NCI-H1694 (cell line): ENCODE results near the gene PTPRE.

Experiments used
- DNase-seq: peaks from one replicate; lab custom pipeline; 2025; lab: John Stamatoyannopoulos, UW

Gene PTPRE

GRCh38 chr10:127926455-127926854 lies 19.6 kb downstream of the PTPRE start:
- no peak for DNase-seq

DNA sequence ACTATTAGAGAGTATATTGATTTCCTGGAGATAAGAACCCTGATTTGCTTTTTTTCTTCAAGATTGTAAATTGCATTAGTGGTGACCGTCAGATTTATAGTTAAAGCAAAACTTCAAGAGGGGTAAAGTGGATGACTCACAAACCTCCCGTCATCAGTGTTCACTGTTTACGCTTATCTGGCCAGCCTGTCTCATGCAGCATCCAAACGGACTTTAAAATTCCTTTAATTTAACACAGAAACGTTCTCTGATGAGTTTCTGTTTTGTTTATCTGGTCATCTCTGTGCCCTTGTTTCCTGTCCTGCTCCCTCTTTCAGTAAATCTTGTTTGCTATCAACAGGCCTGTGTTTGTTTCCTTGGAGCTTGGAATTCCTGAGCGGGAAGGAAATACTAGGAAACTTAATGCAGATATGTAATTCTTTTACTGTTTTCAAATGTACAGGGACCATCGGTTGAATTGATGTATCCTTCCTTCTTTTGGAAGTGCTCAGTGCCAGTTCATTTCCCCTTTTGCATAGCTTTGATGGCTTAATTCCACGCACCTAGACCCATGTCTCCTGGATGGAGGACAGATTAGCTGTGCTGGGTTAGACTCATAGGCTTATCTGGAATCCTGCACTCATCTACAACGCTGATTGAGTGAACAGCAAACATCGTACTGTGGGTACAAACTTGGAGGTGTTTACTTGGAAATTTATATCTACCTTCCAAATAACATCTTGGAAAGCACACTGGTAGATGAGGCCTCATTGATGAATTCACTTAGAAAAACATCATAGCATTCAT lies 21.3 kb downstream of the PTPRE start:
- DNase-seq = no peak

DNA sequence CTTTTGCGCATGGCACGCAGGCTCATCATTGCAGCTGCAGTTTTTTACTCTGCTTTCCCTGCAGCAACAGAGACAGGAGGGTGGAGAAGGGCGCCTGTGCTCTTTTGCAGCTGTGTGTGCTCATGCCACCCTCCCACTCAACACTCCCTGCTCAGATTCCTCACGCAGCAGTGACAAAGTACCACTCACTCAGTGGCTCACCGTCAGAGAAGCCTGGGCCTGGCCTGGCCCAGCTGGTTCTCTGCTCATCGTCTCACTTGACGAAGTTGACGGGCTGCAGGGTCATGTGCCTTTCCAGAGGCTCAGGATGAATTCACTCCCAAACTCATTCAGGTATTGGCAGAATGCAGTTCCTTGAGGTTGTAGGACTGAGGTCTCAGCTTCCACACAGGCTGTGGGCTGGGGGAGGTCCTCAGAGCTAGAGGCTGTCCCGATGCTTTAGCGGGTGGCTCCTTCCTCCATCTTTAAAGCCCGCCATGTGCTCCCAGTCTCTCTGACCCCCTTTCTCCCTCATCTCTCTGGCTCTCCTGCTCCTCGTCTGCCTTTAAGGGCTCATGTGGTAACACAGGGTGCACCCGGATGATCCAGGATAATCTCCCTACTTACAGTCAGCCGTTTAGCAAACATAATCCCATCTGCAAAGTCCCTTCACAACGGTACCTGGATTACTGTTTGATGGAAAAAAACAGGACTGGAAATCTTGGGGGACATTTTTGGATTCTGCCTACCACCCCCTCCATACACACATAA lies 25.8 kb downstream of the PTPRE start:
- no peak for DNase-seq

- no peak for DNase-seq
These were observed 26.4 kb downstream of the PTPRE start for GRCh38 chr10:127933271-127933670.

DNA sequence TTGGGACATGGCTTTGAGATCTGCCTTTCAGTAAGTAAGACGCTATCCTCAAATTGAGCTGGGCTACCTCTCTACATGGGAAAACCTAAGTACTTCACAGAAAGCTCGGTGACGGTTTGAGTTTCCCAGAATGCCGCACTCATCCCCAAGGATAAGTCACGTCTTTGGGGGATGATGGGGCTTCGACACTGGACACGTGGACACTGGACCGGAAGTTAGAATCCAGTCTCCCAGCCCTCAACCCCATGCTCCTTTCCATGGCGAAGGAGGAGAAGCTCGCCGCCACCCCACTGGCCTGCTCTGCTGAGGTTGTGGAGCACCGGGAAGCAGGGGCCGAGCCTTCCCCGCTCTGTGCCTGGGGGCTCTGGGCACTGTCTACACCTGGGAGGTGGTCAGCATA lies 27.5 kb downstream of the PTPRE start:
- DNase-seq = no peak

DNA sequence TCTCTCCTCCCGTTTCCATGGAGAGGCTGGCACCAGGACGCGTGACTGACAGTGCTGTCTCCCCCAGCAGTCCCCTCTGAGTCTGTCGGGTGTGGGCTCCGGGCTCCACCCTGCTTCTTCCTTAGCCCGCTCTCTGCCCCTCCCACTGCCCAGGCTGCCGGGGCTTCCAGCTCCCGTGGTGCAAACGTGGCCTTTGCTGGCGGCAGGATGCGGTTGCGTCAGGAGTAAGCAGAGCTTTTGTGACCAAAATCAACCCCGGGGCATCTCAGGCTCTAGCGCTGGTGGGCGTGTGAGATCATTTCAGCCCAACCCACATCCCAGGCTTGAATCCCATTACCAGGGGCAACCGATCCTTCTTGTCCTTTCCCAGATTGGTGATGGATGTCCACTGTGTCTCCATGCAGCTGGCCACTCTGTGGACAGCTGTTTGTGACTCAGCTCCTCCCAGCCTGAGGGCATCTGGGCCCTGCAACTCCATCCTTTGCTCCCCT lies 28.2 kb downstream of the PTPRE start:
- no peak for DNase-seq

- no peak for DNase-seq
These were observed 30.2 kb downstream of the PTPRE start for GRCh38 chr10:127937069-127937468.

- no peak for DNase-seq
These were observed 31.1 kb downstream of the PTPRE start for GRCh38 chr10:127937915-127938463.

GRCh38 chr10:127939786-127940330 lies 33.0 kb downstream of the PTPRE start:
- DNase-seq = no peak

DNA sequence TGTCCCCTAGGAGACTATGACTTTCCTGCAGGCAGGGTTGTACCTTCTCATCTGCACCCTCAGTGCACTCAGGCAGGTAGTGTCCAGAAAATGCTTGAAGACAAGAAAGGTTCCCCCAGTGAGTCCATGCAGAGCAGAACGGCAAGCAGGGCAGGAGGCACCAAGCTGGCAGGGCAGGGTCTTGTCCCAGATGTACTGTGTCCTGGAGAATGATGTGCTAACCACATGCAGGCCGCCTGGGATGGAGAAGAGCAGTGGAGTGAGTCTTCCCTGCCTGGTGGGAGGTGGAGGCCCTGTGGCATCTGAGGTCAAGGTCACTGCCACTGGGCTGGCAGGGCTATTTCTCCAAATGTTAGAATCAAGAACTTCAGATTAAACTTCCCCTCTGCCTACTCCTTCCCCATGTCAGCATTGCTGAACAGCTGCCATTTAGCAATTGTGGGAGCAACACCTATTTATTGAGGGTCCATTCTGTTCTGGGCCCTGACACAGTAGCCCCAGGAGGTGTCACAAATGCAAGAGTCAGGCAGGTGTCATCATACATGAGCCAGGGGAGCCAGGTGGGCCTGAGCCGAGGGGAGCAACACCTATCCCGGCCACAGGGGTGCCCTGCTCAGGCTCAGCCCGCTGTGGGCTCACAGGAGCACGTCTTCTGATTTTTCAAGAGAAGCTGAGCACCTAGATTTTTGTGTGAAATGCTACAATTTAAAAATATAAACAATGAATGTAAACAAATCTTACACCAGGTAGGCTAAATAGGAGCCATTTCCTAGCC lies 34.1 kb downstream of the PTPRE start:
- no peak for DNase-seq

DNA sequence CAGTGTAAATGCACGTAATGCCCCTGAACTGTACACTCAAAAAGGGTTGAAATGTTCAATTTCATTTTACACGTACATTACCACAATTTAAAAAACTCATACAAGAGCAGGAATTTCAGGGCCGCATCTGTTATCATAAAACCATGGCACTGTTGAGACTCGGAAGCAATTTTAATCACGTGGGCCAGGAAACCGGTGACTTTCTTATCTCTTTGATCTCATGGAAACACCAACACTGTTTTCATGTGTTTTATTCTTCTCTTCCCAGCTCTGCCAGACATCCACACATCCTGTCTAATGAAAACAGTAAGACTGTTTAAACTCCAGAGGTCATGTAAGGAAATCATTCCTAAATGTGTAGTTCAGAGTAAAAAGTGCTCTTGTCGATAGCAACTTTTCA lies 35.9 kb downstream of the PTPRE start:
- no peak for DNase-seq

- no peak for DNase-seq
These were observed 36.5 kb downstream of the PTPRE start for GRCh38 chr10:127943336-127943910.

DNA sequence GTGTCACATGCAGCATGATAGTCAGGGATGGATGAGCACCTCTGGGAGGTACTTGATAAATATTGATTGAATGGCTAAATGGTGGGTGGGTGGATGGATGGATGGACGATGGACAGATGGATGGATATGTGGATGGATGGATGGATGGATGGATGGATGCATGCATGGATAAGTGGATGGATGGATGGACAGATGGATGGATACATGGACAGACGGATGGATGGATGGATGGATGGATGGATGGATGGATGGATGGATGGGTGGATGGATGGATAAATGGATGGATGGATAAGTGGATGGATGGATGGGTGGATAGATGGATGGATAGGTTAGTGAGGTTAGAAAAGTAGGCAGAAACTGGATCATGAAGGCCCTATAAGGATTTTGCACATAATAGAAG lies 37.4 kb downstream of the PTPRE start:
- DNase-seq = no peak

DNA sequence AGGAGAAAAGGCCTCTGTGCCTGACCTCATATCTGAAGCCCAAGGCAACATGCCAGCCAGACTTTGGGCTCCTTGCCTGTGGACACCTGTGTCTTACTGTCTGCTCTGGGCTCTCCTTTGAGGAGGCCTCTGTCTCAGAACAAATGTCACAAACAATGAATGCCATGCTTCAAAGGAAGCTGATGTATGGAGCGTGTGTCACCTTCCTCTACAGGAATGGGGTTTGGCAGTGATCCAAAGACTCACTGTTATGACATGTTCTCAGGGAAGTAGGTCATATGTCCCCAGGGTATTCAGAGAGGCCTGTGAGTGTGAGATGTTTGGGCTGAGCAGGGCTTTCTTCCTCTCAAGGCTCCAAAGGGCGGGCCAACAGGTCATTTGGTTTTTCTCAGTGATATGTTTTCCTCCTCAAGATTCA lies 38.4 kb downstream of the PTPRE start:
- no peak for DNase-seq

- DNase-seq = no peak
These were observed 39.2 kb downstream of the PTPRE start for GRCh38 chr10:127945948-127946711.

DNA sequence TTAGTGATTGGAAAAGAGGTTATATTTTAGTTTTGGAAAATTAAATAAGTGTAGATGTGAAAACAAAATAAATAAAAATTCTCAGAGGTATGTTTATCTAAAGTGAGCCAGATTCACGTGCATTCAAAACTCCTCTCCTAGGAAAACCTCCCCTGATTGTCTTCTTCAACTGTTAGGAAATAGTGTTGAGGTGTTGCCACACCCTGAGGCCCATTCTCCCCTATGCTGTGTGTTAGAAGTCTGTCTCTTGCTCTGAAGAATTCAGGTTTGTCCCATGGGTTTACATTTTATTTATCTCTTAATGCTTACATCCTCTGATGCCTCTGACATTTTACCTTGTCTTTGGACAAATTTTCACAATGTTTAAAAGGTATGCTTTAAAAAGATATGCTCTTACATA lies 40.3 kb downstream of the PTPRE start:
- DNase-seq = no peak

- no peak for DNase-seq
These were observed 41.9 kb downstream of the PTPRE start for GRCh38 chr10:127948791-127949190.

GRCh38 chr10:127949831-127950230 lies 42.9 kb downstream of the PTPRE start:
- DNase-seq = no peak

GRCh38 chr10:127951861-127952574 lies 45.1 kb downstream of the PTPRE start:
- DNase-seq = no peak

DNA sequence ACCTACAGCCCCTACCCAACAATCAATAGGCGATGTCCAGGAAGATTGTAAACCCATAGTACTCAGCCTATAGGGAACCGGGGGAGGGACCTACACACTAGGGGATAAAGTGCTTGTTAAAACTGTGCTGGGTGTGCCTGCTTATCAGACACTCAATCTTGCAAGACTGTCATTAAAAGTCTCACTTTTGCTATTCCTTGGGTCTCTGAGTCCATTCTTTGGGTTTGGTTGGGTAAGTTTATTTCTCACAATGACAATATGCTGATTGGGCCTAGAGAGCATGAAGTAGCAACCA lies 45.6 kb downstream of the PTPRE start:
- no peak for DNase-seq
